ENCODE results near the gene MACO1. TPM values are rescaled to one million over a fixed set of nuclear protein-coding genes. Genes with fewer than 3 reads are reported as not detected.

The MACO1 gene
- total and polyA plus RNA-seq, 5 experiments from 2014 or later, result 7.6 to 28.0 (median 8.8) TPM

DNA sequence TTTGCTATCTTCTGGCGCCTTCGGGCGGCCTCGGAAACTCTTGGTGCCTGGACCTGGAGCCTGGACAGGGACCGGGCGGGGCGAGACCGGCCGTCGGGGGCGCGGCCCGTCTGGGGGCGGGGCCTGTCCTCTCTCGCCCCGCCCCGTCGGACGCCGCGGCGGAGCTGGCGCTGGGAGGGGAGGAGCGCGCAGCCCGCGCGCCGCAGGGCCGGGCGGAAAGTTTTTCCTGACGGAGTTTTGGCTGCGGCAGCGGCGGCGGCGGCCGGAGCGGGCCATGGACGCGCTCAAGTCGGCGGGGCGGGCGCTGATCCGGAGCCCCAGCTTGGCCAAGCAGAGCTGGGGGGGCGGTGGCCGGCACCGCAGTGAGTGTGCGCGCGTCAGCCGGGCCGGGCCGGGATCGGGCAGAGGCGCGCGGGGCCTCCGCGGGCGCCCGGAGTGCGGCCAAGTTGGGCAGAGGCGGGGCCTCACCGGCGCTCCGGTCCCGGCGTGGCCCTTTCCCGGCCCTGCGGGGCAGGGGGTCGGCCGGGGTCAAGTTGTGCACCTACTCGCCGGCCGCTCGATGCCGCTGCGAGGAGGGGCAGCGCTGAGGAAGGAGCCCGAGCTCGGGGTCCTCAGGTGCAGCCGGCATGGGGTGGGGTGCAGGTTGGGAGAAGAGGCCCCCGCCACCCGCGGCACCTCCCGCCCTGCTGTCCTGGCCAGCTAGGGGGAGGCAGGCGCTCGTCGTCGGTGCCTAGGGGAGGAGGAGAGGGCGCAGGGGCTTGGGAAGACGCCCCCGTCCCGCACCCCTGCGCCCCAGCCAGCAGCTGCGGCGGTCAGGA, 112.9 kb downstream of the MACO1 start, which contains the start of gene LDLRAP1:
TSS of gene LDLRAP1 (plus strand) at position 182 of the 818 bp plus-strand sequence. CDS start at position 275, 93 bp downstream.
- ATAC-seq (peak; percentile 73 to 81), DNase-seq (peak in 7 of 10 donors; percentile 50 to 65 (median 55))
- no peaks in the 10 kb centered on the region for H3K27me3 Mint-ChIP-seq
- POLR2A ChIA-PET, result interaction anchor here (0.8 to 28.6 kb wide), 7 partner anchors 9 to 276 kb away, joined by 3 to 1000 read pairs (median 6); partner anchors contain the start of gene MTFR1L
- H3K27ac Mint-ChIP-seq, result peak within 1 kb of the TSS; percentile 89 to 97 (median 93)
- peak within 1 kb of the TSS; percentile 89 to 98 (median 95) for H3K4me3 Mint-ChIP-seq
- H3K4me1 Mint-ChIP-seq, result peaks cover 22 to 47% (median 46%) of the 10 kb centered on the region in 4 donors
- peaks cover 0 to 4% (median 4%) of the 10 kb centered on the region in 3 donors for H3K36me3 Mint-ChIP-seq
- no peaks in the 10 kb centered on the region for H3K9me3 Mint-ChIP-seq

DNA sequence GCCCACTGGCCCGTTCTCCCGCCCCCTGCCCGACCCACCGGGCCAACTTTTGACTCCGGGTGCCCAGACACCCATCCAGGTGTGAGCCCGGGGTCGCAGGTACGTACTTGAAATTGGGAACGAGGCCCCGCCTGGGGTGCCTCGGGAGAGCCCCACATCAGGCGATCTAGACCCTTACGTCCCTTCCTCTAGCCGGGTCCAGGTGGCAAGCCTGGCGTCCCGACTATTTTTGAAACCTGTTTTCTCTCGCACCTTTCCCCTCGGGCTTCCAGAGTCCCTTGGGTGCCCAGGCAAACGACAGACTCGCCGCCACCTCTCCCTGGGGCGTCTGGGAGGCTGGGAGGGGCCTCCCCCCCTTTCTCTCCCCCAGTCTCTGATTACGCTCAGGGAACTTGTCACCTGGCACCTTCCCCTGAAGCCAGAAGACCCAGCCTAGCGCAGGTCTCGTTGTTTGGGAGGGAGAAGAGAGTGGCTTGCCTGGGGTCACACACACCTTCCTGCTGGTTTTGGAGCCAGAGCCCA, 113.6 kb downstream of the MACO1 start:
- H3K27me3 Mint-ChIP-seq, result no peaks in the 10 kb centered on the region
- peaks cover 22 to 53% (median 52%) of the 10 kb centered on the region in 4 donors for H3K4me1 Mint-ChIP-seq
- no peaks in the 10 kb centered on the region for H3K9me3 Mint-ChIP-seq
- H3K4me3 Mint-ChIP-seq, result peak overlapping the region; percentile 89 to 98 (median 95)
- H3K36me3 Mint-ChIP-seq, result peaks cover 0 to 4% (median 4%) of the 10 kb centered on the region in 3 donors
- peak in 1 of 10 donors; percentile 58 for DNase-seq
- POLR2A ChIA-PET, result interaction anchor here (0.6 to 28.6 kb wide), 7 partner anchors 19 to 275 kb away, joined by 3 to 1000 read pairs (median 6); partner anchors contain the start of gene MTFR1L
- ATAC-seq, result peak; percentile 28 to 52
- peak overlapping the region; percentile 89 to 97 (median 93) for H3K27ac Mint-ChIP-seq

DNA sequence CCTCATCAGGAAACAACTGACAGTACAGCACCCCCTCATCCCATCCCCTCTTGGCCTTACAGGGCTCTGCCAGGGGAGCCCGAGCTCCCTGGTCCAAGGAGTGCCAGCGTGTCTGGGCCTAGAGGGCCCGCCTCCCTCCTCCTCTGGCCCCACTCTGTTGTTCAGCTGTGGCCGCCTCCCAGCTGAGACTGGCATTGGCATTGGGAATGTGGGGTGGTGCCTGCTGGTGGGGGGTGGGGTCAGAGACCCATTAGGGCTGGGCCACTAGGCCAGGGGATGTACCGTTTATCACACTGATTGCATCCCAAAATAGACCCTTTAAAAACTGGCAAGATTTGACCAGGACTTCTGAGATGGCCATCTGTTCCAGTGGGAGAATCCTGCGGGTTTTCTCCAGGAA, 114.1 kb downstream of the MACO1 start:
- peak overlapping the region; percentile 89 to 98 (median 95) for H3K4me3 Mint-ChIP-seq
- DNase-seq (no peak), ATAC-seq (no peak)
- no peaks in the 10 kb centered on the region for H3K9me3 Mint-ChIP-seq
- POLR2A ChIA-PET, result interaction anchor here (0.6 to 28.6 kb wide), 3 partner anchors 18 to 275 kb away, joined by 3 to 1000 read pairs (median 6); partner anchors contain the start of gene MTFR1L
- H3K36me3 Mint-ChIP-seq, result peaks cover 0 to 4% (median 4%) of the 10 kb centered on the region in 3 donors
- peak overlapping the region; percentile 89 to 97 (median 93) for H3K27ac Mint-ChIP-seq
- H3K4me1 Mint-ChIP-seq, result peaks cover 24 to 58% (median 58%) of the 10 kb centered on the region in 4 donors
- H3K27me3 Mint-ChIP-seq, result no peaks in the 10 kb centered on the region

DNA sequence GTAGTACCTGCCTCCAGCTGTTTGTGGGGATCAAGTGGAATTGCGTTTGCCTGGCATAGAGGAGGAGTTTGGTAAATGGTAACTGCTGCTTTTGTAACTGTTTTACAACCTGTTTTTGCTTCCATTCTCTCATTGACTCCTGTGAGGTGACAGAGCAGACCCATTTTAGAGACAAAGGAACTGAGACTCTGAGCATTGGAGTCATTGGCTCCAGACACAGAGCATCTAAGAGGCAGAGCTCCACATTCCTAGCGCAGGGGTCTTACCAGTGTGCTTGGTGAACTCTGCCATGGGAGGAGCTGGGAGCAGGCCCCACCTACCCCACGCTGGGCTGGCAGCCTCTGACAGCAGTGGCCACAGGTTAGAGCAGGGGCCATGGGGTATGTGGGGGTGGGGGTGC, 115.1 kb downstream of the MACO1 start:
- Mint-ChIP-seq H3K4me1 (peaks cover 32 to 68% (median 67%) of the 10 kb centered on the region in 4 donors), H3K9me3 (no peaks in the 10 kb centered on the region), H3K36me3 (peaks cover 0 to 4% (median 4%) of the 10 kb centered on the region in 3 donors), H3K27ac (peak overlapping the region; percentile 89 to 97 (median 93)), H3K27me3 (no peaks in the 10 kb centered on the region), H3K4me3 (peak overlapping the region; percentile 89 to 98 (median 95))
- DNase-seq, result peak in 1 of 10 donors; percentile 30
- POLR2A ChIA-PET, result interaction anchor here (1.5 to 28.6 kb wide), 2 partner anchors 17 to 71 kb away, joined by 3 to 1000 read pairs; partner anchors contain the start of gene MAN1C1
- no peak for ATAC-seq

DNA sequence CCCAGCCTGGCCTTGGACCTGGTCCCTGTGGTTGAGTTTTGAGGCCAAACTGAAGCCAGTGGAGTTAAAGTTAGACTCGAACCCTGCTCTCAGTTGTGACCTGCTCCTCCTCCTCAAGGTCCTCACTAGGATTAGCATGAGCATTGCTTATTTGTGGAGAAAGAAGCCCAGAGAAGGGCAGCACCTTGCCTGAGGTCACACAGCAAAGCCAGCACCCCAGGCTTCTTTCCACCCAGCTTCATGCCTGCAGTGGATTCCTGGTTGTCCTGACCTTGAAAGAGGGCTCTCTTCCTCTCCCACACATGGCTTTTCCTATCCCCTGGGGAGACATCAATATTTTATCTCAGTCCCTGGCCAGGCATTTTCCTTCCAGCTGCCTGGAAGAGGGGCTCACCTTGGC, 115.5 kb downstream of the MACO1 start:
- POLR2A ChIA-PET, result interaction anchor here (1.5 to 28.6 kb wide), 2 partner anchors 17 to 71 kb away, joined by 3 to 1000 read pairs; partner anchors contain the start of gene MAN1C1
- Mint-ChIP-seq H3K9me3 (no peaks in the 10 kb centered on the region), H3K36me3 (peaks cover 0 to 4% (median 4%) of the 10 kb centered on the region in 3 donors), H3K27ac (peak overlapping the region; percentile 27 to 94 (median 87)), H3K27me3 (no peaks in the 10 kb centered on the region), H3K4me1 (peaks cover 36 to 72% (median 71%) of the 10 kb centered on the region in 4 donors), H3K4me3 (peak overlapping the region; percentile 39 to 98 (median 94))
- DNase-seq (peak in 1 of 10 donors; percentile 52), ATAC-seq (no peak)

DNA sequence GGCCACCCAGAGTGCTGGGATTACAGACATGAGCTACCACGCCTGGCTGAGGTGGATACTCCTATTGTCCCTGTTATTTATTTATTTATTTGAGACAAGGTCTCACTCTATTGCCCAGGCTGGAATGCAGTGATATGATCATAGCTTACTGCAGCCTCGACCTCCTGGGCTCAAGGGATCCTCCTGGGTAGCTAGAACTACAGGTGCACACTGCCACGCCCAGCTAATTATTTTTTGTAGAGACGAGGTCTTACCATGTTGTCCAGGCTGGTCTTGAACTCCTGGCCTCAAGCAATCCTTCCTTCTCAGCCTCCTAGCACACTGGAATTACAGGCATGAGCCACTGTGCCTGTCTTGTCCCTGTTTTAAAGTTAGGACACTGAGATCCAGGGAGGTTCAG, 117.9 kb downstream of the MACO1 start:
- DNase-seq (no peak), ATAC-seq (no peak)
- peaks cover 51 to 90% (median 88%) of the 10 kb centered on the region in 4 donors for H3K4me1 Mint-ChIP-seq
- H3K36me3 Mint-ChIP-seq, result peaks cover 0 to 8% (median 4%) of the 10 kb centered on the region in 3 donors
- no peaks in the 10 kb centered on the region for H3K27me3 Mint-ChIP-seq
- peak overlapping the region; percentile 89 to 99 (median 96) for H3K27ac Mint-ChIP-seq
- H3K9me3 Mint-ChIP-seq, result no peaks in the 10 kb centered on the region
- POLR2A ChIA-PET, result interaction anchor here (0.9 to 28.6 kb wide), 8 partner anchors 10 to 267 kb away, joined by 3 to 1000 read pairs (median 4); no protein-coding TSS in a partner anchor
- H3K4me3 Mint-ChIP-seq, result peak overlapping the region; percentile 73 to 99 (median 86)

DNA sequence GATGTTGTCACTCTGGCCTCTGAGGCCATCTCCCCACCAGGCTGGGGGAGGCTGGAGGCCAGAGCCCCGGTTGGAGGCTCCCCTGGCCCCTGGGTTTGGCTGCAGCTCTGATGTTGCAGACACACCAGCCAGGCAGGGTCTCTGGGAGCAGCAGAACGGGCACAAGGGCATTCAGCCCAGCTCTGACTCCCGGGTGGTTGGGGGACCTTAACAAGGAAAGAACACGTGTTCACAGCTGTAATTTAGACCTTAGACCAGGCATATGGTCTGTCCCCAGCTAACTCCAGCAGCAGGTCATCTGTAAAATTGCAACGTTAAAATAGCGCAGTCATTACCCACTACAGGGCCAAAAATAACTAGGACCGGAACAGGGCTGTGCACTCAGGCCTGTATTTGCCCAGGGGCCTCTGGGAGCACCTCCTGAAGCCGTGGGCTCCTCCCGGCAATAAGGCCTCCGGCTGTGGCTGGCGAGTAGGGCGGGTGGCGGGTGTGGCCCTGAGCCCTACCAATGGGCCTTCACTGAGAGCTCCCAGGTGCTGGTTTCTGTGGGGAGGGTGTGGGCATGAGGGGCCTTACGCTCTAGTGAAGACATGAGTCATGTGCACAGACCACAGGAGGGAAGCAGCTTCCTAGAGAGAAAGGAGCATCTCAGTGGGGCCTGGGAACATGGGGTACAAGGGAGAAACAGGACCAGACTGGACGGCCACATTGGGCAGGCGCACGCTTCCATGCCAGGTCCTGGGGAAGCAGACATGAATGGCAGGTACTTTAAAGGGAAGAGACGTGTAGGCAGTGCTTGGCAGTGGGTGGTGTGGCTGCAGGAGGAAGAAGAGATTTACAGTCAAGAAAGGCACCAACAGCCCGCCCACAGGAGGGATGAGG, 118.8 kb downstream of the MACO1 start:
- H3K9me3 Mint-ChIP-seq, result no peaks in the 10 kb centered on the region
- no peaks in the 10 kb centered on the region for H3K27me3 Mint-ChIP-seq
- DNase-seq (peak in 9 of 10 donors; percentile 61 to 87 (median 70)), ATAC-seq (peak; percentile 91 to 96)
- POLR2A ChIA-PET, result interaction anchor here (0.7 to 28.6 kb wide), 9 partner anchors 11 to 302 kb away, joined by 3 to 1000 read pairs (median 4); partner anchors contain the start of gene RSRP1
- H3K4me1 Mint-ChIP-seq, result peaks cover 58 to 98% (median 94%) of the 10 kb centered on the region in 4 donors
- peaks cover 0 to 11% (median 6%) of the 10 kb centered on the region in 3 donors for H3K36me3 Mint-ChIP-seq
- H3K27ac Mint-ChIP-seq, result peak overlapping the region; percentile 89 to 99 (median 96)
- peak overlapping the region; percentile 73 to 99 (median 86) for H3K4me3 Mint-ChIP-seq

Other genes starting within 250 kb of the MACO1 start
- 10 to 100 TPM; 78.7 to 87.6 TPM for gene SYF2, start 198.4 kb upstream of the MACO1 start, total RNA-seq
- gene SYF2, start 198.4 kb upstream of the MACO1 start, polyA plus RNA-seq, result 10 to 100 TPM; 69.1 to 78.6 (median 75.2) TPM
- 100 to 1,000 TPM; 401 TPM for gene RSRP1, start 183.4 kb upstream of the MACO1 start, total RNA-seq
- 10 to 100 TPM; 29.8 to 40.5 (median 33.2) TPM for gene RSRP1, start 183.4 kb upstream of the MACO1 start, polyA plus RNA-seq
- gene RHD, start 158.4 kb upstream of the MACO1 start, total RNA-seq, result not detected
- under 1 TPM in 2 of 3 donors, not detected in 1; 0.11 to 0.12 TPM for gene RHD, start 158.4 kb upstream of the MACO1 start, polyA plus RNA-seq
- 100 to 1,000 TPM in 1 of 2 experiments, 10 to 100 TPM in 1; 89.0 to 101 TPM for gene TMEM50A, start 92.6 kb upstream of the MACO1 start, total RNA-seq
- 100 to 1,000 TPM; 130 to 201 (median 146) TPM for gene TMEM50A, start 92.6 kb upstream of the MACO1 start, polyA plus RNA-seq
- under 1 TPM; 0.44 to 0.60 TPM for gene RHCE, start 10.1 kb upstream of the MACO1 start, total RNA-seq
- gene RHCE, start 10.1 kb upstream of the MACO1 start, polyA plus RNA-seq, result 1 to 10 TPM in 1 of 3 donors, under 1 TPM in 2; 0.30 to 1.1 (median 0.81) TPM
- gene LDLRAP1, start 112.7 kb downstream of the MACO1 start, total RNA-seq, result 100 to 1,000 TPM; 361 to 364 TPM
- gene LDLRAP1, start 112.7 kb downstream of the MACO1 start, polyA plus RNA-seq, result 100 to 1,000 TPM; 387 to 877 (median 421) TPM
- 10 to 100 TPM; 46.0 to 47.2 TPM for gene MAN1C1, start 185.9 kb downstream of the MACO1 start, total RNA-seq
- gene MAN1C1, start 185.9 kb downstream of the MACO1 start, polyA plus RNA-seq, result 10 to 100 TPM; 11.3 to 48.3 (median 11.7) TPM